ENCODE results near the gene PIK3CA. TPM values are rescaled to one million over a fixed set of nuclear protein-coding genes. Genes with fewer than 3 reads are reported as not detected.
"Not testable (repeated sequence)": the region's sequence is repeated elsewhere in the genome, so short reads cannot be mapped to it uniquely, and the experiment has no call there.

Gene PIK3CA
- total and polyA plus RNA-seq, 2 experiments from 2014 or later: 5.1 to 13.4 TPM

DNA sequence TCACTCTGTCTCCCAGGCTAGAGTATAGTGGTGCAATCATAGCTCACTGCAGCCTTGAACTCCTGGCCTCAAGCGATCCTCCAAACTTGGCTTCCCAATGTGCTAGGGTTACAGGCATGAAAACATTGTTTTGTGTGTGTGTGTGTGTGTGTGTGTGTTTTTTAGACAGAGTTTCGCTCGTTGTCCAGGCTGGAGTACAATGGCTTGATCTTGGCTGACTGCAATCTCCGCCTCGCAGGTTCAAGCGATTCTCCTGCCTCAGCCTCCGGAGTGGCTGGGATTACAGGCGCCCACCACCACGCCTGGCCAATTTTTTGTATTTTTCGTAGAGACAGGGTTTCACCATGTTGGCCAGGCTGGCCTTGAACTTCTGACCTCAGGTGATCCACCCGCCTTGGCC, 109.6 kb downstream of the PIK3CA start:
- not testable (repeated sequence) for H3K27me3 ChIP-seq (ENCODE audit: insufficient read depth); H2AFZ ChIP-seq; ATAC-seq; H3K4me3 Mint-ChIP-seq; H3K27ac ChIP-seq (ENCODE audit: low read depth); H3K4me1 ChIP-seq (ENCODE audit: insufficient read depth); H3K4me1 Mint-ChIP-seq; H4K20me1 ChIP-seq (replicated peaks; ENCODE audit: insufficient read depth); H3K4me3 ChIP-seq; H3K79me2 ChIP-seq (replicated peaks; ENCODE audit: insufficient read depth); H3K4me2 ChIP-seq; H3K9me2 ChIP-seq (ENCODE audit: insufficient read depth); DNase-seq (ENCODE audit: low spot score); H3K27ac Mint-ChIP-seq; H3F3A ChIP-seq (replicated peaks; ENCODE audit: low read depth); H3K36me3 ChIP-seq (ENCODE audit: insufficient read depth)
- H3K9me3 Mint-ChIP-seq: peaks cover 23% of the 10 kb centered on the region
- peaks cover 19% of the 10 kb centered on the region for H3K36me3 Mint-ChIP-seq (ENCODE audit: low read depth)
- H3K27me3 Mint-ChIP-seq (ENCODE audit: insufficient read depth, low read depth, poor library complexity): peaks cover 15% of the 10 kb centered on the region

DNA sequence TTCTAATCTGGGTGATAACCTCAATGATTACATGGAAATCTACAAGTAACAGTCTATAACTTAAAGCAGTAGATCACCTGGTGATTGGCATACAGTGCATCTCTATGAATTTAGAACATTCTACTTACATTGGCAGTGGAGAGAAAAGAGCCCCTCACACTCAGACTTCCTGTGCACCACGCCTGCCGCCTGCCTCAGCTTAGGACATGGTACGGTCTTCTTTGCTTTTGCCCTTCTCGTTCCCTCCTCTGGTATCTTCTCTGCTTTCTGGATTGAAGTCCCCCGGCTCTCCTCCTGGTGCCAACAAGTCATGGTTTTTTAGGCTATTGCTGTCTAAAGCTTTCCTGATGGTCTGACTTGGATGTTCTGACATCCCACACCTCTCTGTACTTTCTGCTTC, 110.7 kb downstream of the PIK3CA start:
- H3K4me1 Mint-ChIP-seq: 0 out of 3 replicates have a peak, but pooled peaks cover 2% of the 10 kb centered on the region
- peaks cover 19% of the 10 kb centered on the region for H3K36me3 Mint-ChIP-seq (ENCODE audit: low read depth)
- peaks cover 7% of the 10 kb centered on the region for H3K27me3 ChIP-seq (ENCODE audit: insufficient read depth)
- H3F3A ChIP-seq (replicated peaks; ENCODE audit: low read depth): no peaks in the 10 kb centered on the region
- H3K27me3 Mint-ChIP-seq (ENCODE audit: insufficient read depth, low read depth, poor library complexity): peaks cover 15% of the 10 kb centered on the region
- no peaks in the 10 kb centered on the region for H3K9me2 ChIP-seq (ENCODE audit: insufficient read depth)
- H3K4me3 ChIP-seq: no peak overlapping the region
- H3K27ac Mint-ChIP-seq: no peak overlapping the region
- H4K20me1 ChIP-seq (replicated peaks; ENCODE audit: insufficient read depth): no peaks in the 10 kb centered on the region
- no peak overlapping the region for H3K27ac ChIP-seq (ENCODE audit: low read depth)
- DNase-seq (ENCODE audit: low spot score): no peak
- H3K36me3 ChIP-seq (ENCODE audit: insufficient read depth): no peaks in the 10 kb centered on the region
- 0 out of 2 replicates have a peak, but pooled peaks cover 6% of the 10 kb centered on the region for H3K79me2 ChIP-seq (replicated peaks; ENCODE audit: insufficient read depth)
- H3K4me2 ChIP-seq: no peak overlapping the region
- no peaks in the 10 kb centered on the region for H3K4me1 ChIP-seq (ENCODE audit: insufficient read depth)
- no peak overlapping the region for H2AFZ ChIP-seq
- no peak for ATAC-seq
- H3K4me3 Mint-ChIP-seq: no peak overlapping the region
- peaks cover 23% of the 10 kb centered on the region for H3K9me3 Mint-ChIP-seq
- TF ChIP-seq STAT1 (IDR thresholded peaks at IDR 0.05; ENCODE audit: unreplicated experiment): no peak
- TF ChIP-seq, protein P1, sequence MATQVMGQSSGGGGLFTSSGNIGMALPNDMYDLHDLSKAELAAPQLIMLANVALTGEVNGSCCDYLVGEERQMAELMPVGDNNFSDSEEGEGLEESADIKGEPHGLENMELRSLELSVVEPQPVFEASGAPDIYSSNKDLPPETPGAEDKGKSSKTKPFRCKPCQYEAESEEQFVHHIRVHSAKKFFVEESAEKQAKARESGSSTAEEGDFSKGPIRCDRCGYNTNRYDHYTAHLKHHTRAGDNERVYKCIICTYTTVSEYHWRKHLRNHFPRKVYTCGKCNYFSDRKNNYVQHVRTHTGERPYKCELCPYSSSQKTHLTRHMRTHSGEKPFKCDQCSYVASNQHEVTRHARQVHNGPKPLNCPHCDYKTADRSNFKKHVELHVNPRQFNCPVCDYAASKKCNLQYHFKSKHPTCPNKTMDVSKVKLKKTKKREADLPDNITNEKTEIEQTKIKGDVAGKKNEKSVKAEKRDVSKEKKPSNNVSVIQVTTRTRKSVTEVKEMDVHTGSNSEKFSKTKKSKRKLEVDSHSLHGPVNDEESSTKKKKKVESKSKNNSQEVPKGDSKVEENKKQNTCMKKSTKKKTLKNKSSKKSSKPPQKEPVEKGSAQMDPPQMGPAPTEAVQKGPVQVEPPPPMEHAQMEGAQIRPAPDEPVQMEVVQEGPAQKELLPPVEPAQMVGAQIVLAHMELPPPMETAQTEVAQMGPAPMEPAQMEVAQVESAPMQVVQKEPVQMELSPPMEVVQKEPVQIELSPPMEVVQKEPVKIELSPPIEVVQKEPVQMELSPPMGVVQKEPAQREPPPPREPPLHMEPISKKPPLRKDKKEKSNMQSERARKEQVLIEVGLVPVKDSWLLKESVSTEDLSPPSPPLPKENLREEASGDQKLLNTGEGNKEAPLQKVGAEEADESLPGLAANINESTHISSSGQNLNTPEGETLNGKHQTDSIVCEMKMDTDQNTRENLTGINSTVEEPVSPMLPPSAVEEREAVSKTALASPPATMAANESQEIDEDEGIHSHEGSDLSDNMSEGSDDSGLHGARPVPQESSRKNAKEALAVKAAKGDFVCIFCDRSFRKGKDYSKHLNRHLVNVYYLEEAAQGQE (IDR thresholded peaks at IDR 0.05; ENCODE audit: unreplicated experiment): no peak
- TF ChIP-seq, protein P2, sequence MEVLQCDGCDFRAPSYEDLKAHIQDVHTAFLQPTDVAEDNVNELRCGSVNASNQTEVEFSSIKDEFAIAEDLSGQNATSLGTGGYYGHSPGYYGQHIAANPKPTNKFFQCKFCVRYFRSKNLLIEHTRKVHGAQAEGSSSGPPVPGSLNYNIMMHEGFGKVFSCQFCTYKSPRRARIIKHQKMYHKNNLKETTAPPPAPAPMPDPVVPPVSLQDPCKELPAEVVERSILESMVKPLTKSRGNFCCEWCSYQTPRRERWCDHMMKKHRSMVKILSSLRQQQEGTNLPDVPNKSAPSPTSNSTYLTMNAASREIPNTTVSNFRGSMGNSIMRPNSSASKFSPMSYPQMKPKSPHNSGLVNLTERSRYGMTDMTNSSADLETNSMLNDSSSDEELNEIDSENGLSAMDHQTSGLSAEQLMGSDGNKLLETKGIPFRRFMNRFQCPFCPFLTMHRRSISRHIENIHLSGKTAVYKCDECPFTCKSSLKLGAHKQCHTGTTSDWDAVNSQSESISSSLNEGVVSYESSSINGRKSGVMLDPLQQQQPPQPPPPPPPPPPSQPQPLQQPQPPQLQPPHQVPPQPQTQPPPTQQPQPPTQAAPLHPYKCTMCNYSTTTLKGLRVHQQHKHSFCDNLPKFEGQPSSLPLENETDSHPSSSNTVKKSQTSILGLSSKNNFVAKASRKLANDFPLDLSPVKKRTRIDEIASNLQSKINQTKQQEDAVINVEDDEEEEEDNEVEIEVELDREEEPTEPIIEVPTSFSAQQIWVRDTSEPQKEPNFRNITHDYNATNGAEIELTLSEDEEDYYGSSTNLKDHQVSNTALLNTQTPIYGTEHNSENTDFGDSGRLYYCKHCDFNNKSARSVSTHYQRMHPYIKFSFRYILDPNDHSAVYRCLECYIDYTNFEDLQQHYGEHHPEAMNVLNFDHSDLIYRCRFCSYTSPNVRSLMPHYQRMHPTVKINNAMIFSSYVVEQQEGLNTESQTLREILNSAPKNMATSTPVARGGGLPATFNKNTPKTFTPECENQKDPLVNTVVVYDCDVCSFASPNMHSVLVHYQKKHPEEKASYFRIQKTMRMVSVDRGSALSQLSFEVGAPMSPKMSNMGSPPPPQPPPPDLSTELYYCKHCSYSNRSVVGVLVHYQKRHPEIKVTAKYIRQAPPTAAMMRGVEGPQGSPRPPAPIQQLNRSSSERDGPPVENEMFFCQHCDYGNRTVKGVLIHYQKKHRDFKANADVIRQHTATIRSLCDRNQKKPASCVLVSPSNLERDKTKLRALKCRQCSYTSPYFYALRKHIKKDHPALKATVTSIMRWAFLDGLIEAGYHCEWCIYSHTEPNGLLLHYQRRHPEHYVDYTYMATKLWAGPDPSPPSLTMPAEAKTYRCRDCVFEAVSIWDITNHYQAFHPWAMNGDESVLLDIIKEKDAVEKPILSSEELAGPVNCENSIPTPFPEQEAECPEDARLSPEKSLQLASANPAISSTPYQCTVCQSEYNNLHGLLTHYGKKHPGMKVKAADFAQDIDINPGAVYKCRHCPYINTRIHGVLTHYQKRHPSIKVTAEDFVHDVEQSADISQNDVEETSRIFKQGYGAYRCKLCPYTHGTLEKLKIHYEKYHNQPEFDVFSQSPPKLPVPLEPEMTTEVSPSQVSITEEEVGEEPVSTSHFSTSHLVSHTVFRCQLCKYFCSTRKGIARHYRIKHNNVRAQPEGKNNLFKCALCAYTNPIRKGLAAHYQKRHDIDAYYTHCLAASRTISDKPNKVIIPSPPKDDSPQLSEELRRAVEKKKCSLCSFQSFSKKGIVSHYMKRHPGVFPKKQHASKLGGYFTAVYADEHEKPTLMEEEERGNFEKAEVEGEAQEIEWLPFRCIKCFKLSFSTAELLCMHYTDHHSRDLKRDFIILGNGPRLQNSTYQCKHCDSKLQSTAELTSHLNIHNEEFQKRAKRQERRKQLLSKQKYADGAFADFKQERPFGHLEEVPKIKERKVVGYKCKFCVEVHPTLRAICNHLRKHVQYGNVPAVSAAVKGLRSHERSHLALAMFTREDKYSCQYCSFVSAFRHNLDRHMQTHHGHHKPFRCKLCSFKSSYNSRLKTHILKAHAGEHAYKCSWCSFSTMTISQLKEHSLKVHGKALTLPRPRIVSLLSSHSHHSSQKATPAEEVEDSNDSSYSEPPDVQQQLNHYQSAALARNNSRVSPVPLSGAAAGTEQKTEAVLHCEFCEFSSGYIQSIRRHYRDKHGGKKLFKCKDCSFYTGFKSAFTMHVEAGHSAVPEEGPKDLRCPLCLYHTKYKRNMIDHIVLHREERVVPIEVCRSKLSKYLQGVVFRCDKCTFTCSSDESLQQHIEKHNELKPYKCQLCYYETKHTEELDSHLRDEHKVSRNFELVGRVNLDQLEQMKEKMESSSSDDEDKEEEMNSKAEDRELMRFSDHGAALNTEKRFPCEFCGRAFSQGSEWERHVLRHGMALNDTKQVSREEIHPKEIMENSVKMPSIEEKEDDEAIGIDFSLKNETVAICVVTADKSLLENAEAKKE (CRISPR knock-in tag; IDR thresholded peaks at IDR 0.05): no peak
- no peak for TF ChIP-seq EZH2 (IDR thresholded peaks at IDR 0.05; ENCODE audit: low read depth, unreplicated experiment)
- no peak for TF ChIP-seq CREB1 (CRISPR knock-in tag; IDR thresholded peaks at IDR 0.05; ENCODE audit: low read depth)
- no peak for TF ChIP-seq ZNF114 (CRISPR knock-in tag; IDR thresholded peaks at IDR 0.05)
- TF ChIP-seq NANOG (IDR thresholded peaks at IDR 0.05; ENCODE audit: borderline replicate concordance): no peak
- TF ChIP-seq POLR2AphosphoS5 (IDR thresholded peaks at IDR 0.05; ENCODE audit: low read depth): no peak
- TF ChIP-seq EZH2phosphoT487 (IDR thresholded peaks at IDR 0.05; ENCODE audit: unreplicated experiment): no peak
- TF ChIP-seq, protein P3, sequence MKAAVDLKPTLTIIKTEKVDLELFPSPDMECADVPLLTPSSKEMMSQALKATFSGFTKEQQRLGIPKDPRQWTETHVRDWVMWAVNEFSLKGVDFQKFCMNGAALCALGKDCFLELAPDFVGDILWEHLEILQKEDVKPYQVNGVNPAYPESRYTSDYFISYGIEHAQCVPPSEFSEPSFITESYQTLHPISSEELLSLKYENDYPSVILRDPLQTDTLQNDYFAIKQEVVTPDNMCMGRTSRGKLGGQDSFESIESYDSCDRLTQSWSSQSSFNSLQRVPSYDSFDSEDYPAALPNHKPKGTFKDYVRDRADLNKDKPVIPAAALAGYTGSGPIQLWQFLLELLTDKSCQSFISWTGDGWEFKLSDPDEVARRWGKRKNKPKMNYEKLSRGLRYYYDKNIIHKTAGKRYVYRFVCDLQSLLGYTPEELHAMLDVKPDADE (IDR thresholded peaks at IDR 0.05): no peak
- no peak for TF ChIP-seq JUNB (IDR thresholded peaks at IDR 0.05; ENCODE audit: unreplicated experiment)
